NCI-H2227 (cell line): ENCODE data around the gene HMGN1.
"Not testable (repeated sequence)": the region's sequence is repeated elsewhere in the genome, so short reads cannot be mapped to it uniquely, and the experiment has no call there.

Experiments used
- DNase-seq: peaks from one replicate; lab custom pipeline; 2025; ENCODE audit not compliant: unreplicated experiment; lab: John Stamatoyannopoulos, UW

The HMGN1 gene

DNA sequence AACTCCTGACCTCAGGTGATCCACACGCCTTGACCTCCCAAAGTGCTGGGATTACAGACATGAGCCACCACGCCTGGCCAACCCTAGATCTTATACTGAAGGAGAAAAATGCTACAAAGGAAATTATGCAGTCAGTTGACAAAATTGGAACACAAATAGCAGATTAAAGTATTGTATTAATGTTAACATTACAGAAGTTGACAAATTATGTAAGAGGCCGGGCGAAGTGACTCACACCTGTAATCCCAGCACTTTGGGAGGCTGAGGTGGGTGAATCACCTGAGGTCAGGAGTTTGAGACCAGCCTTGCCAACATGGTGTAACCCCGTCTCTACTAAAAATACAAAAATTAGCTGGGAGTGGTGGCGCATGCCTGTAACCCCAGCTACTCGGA is 21.0 kb upstream of the HMGN1 start:
- not testable (repeated sequence) for DNase-seq

- DNase-seq, result no peak
Measured at GRCh38 chr21:39367783-39368182, 18.9 kb upstream of the HMGN1 start.

DNA sequence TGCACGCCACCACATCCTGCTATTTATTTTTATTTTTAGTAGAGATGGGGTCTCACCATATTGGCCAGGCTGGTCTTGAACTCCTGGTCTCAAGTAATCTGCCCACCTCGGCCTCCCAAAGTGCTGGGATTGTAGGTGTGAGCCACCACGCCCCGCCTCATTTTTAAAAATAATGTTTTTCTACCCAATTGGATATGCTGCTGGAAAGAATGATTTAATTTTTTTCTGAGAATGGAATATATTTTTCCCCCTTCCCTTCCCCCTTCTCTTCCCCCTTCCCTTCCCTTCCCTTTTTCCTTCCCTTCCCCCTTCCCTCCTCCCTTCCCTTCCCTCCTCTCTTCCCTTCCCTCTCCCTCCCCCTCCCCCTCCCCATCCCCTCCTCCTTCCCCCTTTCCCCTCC is 17.7 kb upstream of the HMGN1 start:
- no peak for DNase-seq

DNA sequence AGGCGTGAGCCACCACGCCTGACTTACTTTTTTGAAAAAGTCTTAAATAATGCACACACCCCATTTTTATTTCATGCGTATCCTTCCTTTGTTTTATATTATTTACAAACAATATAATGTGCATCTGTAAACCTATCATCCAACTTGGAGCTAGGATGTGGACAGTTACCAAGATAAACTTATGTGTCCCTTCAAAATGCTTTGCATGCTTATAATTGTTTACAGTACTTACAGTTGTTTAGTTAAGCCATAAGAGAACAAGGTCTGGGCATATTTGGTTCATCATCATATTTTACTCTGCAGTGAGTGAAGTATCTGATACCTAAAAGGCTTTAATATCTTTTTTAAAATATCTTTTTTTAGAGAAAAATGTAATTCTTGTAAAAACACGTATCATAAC is 16.1 kb upstream of the HMGN1 start:
- no peak for DNase-seq

GRCh38 chr21:39363607-39364555 is 15.0 kb upstream of the HMGN1 start:
- DNase-seq, result no peak

GRCh38 chr21:39362733-39363132 is 13.8 kb upstream of the HMGN1 start:
- no peak for DNase-seq

DNA sequence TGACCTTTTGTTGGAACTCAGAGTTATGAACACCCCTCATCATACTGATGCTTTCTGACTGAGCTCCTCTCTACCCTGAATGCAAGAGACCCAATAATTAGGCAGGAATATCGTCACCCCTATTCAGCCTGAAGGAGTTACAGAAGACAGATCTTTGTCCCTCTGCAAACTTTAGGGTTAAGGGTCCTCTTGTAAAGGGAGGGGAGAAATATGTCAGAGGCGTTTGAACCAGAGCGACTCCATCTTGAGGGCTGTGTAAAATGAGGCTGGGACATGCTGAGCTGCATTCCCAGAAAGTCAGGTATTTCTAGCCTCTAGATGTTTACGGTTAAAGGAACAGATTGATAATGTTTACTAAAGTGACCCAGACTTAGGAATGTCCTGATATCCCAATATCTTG is 10.5 kb upstream of the HMGN1 start:
- no peak for DNase-seq

GRCh38 chr21:39353295-39353694 is 4.4 kb upstream of the HMGN1 start:
- DNase-seq, result no peak

GRCh38 chr21:39350094-39351005 is 1.5 kb upstream of the HMGN1 start:
- DNase-seq, result no peak

GRCh38 chr21:39349211-39350093 is 564 bp upstream of the HMGN1 start:
- DNase-seq, result peak; percentile 99

DNA sequence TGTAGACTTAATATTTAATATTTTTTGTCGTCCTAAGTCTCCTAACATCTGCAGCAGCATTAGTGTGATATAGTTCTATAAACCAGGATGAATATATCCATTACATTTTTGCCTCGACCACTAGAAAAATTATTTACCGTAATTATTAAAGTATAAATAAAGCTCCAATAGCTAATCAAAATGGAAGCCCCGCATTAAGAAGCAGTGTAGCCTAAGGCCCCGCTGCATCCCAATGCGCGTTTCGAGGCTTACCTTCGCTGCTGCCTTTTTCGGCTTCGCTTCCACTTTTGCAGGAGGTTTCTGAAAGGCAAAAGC is 891 bp downstream of the HMGN1 start:
- DNase-seq, result no peak

DNA sequence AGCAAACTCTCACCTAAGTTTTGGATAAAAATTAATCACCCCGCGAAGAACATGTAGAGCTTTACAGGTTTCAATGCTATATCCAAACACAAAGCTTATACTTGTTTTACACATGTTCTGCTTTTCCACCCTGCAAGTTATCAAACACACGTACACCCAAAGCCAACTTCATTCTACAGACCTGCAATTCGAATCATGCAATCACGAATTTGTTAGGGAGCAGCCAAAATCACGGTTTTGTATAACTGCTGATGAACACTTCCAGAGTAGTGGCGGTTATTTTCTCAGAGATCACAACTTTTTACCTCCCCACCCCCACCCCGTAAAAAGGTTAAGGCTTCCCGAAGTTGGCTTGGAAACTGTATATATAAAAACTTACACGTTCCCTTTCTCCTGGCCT is 1.4 kb downstream of the HMGN1 start:
- no peak for DNase-seq

DNA sequence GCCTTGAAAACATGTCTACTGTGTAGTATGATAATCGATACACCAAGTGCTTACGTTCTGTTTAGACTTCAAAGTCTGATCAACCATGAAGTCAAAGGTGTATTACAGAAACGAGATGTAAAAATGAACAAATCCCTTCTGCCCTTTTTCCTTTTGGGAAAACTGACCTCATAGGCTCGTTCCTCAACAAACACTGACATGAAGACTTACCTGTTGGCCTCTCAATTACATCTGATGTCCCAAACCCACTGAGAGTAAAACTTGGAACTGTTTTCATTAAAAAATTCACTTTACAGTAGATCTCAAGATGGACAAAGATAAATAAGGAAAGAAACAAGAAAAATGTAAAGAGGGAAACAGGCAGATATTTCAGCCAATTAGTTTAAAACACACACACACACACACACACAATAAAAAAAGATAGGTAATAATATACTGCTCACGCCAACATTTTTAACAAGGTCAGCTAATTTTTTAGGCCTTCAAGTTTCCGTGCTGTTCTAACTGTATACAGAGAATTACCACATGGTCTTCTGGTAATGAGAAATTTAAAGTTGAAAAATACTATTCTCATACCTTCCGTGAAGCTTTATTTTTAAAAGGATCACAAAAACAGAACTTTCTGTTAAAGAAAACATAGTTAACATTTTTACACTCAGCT is 2.1 kb downstream of the HMGN1 start:
- no peak for DNase-seq

DNA sequence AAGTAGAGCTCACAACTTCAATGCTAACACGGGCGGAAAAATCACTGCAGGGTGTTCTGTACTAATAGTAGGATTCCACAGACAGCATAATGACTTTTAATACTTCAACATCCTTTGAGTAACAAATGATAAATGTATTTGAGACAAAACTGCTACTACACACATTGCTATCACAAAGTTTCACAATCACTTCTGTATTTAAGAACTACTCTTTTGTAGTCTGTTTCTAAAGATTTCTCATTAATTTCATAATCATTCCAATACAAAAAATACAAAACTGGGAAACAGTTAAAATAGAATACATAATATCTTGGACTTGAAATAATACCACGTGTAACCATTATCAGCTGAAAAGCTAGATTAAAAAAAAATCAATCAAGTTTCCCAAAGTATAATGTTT is 2.7 kb downstream of the HMGN1 start:
- no peak for DNase-seq

DNA sequence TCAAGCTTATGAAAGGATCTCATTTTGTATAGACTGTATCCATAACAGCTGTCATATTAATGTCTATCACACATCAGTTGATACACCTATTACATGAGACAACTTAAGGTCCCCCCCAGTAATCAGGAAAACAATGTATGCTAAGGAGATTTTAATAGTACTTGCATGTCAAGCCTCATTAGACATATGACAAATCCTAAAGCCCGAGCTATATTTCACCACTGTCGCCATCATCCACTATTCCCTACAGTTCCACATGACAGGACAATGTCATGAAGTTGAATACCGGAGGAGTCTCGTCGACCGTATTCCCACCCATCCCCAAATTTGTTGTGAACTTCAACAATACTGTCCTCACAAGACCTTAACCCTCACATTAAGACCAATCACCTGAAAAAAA is 3.4 kb downstream of the HMGN1 start:
- DNase-seq, result no peak

GRCh38 chr21:39344848-39345247 is 4.0 kb downstream of the HMGN1 start:
- DNase-seq, result no peak

DNA sequence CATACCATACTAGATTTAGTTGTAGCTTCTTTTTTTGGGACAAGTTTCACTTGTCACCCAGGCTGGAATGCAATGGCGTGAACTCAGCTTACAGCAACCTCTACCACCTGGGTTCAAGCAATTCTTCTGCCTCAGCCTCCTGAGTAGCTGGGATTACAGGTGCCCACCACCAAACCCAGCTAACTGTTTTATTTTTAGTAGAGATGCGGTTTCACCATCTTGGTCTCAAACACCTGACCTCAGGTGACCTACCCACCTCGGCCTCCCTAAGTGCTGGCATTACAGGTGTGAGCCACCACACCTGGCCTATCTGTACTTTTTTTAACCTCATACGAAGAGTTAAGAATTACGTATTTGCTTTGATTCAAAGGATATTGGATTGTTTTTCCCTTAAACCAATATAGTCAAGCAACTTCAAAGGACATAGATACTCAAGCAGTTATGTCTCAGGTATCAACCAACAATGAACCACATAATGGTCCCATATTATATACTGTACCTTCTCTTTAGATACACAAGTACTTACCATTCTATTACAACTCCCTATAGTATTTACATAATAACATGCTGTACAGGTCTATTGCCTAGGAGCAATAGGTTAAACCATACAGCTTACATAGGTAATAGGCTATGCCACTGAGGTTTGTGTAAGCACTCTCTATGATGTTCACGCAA is 7.5 kb downstream of the HMGN1 start:
- no peak for DNase-seq

DNA sequence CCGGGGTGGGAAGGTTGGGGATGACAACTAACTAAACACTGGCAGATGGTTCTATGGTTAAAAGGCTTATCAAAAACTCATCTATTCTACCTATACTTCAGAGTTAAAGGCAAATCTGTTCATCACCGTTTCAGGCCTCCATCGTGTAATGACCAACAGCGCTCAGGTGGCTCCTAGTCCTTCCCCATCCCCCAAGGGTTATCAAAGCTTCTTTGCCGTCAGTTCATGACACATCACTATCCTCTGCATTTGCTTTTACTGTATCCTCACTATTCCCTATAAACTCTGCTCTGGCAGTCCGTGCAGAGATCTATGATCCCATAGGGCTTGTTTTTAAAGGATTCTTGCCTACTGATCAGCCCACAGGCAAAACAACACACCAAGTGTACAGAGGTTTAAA is 8.2 kb downstream of the HMGN1 start:
- no peak for DNase-seq

DNA sequence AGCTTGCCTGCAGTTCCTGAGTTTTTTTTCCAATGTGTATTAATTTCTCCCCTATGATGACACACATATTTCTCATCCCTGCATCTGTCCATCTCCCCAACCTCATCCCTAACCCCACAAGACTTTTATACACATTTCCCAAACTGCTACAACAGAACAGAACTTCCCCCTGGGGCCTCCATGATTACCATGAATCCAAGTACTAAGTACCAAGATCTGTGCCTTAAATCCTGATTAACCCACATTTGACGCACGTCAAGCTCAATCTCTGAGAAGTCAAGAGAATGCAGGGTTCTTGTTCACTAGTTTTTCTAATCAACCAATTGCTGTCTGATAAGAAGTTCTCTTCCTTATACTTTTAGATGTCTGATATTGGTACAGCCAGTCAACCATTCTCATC is 9.7 kb downstream of the HMGN1 start:
- no peak for DNase-seq

- DNase-seq, result peak; percentile 86
Measured at GRCh38 chr21:39336457-39337008, 12.4 kb downstream of the HMGN1 start.
